Measurements from ENCODE around the gene DDX31.

Gene DDX31

GRCh38 chr9:132672413-132672690 is 2.6 kb upstream of the DDX31 start:
- DNase-seq = no peak

DNA sequence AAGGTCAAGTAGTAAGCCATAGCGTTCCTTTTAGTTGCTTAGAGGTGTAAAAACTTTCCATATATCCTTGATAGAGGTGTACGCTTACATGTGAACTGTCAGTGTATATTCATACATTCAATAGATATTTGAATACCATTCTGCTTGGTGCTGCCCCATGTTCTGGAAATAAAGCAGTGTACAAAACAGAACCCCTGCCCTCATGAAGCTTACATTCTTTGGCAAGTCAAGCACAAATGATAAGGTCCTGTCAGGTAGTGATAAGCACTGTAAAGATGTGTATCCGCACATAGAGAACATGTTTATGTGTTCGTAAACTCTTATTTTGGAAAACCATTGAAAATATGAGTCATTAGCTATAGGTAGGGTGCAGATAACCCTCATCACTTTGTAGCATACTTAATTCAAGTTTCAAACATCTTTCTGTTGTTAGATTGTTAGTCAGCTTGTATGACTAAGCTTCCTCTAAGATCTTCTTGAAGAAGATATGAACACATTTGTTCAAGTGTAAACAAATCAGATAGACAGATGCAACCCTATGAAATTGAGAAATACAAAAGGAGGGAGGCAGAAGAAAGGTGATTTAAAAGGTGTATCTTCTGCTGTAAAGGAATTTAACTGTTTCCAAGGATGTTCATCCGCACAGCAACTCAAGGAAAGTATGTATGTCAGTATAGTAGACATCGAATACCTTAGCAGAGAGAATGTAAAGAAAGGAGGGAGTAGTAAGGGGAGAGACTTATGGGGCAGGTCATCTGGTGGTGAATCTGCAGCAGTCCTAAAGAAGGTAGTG is 2.0 kb upstream of the DDX31 start:
- no peak for DNase-seq

- no peak for DNase-seq
Measured at GRCh38 chr9:132670457-132671391, 941 bp upstream of the DDX31 start, which contains the start of gene GTF3C4. Gene GTF3C4, plus strand, starts transcription at chr9:132670464. Its CDS starts 135 bp downstream, at chr9:132670599.

DNA sequence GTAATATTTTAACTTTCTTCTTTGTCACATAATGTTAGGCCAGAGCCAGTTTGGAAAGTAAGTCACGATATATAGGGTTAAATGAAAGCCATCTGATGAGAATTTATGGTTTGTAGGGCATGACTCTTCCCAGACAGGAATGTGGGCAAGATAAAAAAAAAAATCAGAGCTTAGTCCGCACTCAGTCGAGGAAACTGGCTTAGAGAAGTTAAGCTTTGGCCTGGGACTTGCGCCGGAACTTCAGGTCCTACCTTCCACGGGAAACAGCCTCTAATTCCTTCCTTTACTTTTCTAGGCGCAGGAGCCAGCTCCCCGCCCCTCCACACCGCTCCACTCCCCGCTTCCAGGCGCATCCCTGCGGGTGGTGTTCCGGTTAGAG is 475 bp downstream of the DDX31 start:
- DNase-seq = no peak

DNA sequence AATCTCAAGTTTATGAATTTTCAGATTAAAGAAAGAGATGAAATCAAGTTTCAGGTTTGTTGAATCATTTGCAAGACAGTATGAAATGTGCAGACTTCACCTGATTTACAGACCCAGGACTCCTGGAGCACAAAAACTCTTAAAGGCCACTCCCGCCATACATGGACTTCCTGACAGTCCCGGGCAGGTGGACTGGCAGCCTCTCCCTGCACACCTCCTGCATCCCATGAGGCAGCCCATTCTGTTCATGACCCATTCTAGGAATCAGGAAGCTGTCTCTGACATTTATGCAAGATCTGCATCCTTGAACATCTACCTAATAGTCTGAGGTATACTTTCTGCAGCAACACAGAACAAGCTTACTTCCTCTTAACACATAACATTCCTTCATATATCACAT is 5.9 kb downstream of the DDX31 start:
- DNase-seq = no peak

DNA sequence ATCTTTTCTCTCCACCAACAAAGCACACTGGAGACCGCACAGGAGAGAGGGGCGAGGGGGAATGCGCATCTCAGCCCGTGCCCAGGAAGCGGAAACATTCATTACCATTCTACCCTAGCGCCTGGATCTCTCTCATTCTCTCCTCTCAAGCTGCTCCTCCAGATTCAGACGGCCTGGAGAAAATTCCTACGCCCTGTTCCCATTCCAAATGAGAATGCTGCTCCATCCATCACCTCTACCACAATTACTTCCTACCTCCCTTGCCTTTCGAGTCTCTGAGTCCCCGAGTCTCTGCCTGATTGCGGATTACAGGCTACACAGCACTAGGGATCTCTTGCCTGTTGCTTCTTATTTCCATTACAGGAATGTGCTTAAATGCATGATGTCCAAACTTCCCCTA is 6.7 kb downstream of the DDX31 start:
- no peak for DNase-seq

GRCh38 chr9:132662152-132662945 is 7.4 kb downstream of the DDX31 start:
- DNase-seq = no peak

DNA sequence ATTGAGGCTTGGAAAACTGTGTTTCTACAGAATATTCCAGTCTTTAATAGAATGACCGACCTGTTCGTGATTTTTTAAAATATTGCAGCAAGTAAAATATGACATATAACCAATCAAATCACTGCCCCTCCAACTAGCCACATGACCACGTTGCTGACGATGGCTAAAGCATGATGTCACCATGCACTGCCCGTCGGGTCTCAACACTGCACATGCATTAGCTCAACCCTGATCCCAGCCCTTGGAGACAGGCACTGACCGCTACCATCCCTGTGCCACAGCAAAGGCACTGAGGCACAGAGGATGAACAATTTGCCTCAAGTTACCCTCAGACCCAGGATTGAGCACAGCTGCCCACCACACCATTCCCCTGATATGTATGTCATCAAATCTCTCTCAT is 13.5 kb downstream of the DDX31 start:
- DNase-seq = no peak

- no peak for DNase-seq
Measured at GRCh38 chr9:132651259-132651658, 18.5 kb downstream of the DDX31 start.

GRCh38 chr9:132648685-132649084 is 21.1 kb downstream of the DDX31 start:
- no peak for DNase-seq

DNA sequence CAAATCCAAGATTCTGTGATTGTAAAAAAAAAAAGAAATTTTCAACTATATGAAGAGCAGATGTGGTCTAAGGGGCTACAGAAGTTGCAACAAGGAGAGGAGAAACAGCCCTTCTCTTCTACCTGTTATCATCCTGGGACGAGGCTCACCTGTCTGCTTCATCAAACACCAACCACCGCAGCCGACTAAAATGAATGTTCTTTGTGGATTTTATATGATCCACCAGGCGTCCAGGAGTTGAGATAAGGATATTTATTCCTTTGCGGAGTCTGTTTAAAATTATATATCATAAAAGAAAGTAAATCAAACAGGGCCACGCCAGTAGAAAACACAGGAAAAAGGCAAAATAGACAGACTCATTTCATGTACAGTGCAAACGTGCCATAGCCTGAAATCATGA is 21.5 kb downstream of the DDX31 start:
- DNase-seq = no peak

DNA sequence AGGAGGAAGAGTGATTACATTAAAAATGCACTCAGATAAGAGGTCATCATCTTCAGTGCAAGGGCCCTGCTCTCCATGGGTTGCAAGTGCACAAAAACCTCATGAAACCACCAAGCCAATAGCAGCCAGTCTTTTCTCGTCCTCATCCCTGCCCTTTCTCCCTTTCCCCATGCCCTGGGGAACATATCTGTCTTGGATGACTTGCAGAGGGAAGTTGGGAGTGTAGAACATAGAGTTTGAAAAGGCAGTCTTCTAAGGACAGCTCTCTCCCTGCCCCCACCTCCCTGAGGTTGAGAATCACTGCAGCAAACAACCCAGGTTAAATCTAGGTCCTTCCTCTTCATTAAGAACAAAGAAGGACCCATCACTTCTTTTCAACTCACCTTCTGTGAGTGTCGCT is 22.0 kb downstream of the DDX31 start:
- DNase-seq = no peak

DNA sequence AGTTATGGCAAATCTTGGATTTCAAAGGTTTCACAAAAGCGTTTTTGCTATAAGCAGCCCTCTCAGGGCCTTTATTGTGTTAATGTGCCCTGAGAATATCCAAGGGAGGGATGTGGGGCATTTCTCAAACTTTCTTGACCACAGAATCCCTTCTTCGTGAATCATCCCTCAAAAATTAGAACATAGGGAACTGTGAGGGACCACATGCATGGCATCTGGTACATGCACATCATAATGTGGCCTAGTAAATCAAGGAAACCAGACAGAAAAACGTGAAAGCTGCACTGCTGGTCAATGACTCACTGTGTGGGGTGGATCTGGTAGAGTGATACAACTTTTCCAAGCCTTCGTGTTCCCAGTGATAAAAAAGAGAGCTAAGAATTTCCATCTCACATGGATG is 22.4 kb downstream of the DDX31 start:
- no peak for DNase-seq

DNA sequence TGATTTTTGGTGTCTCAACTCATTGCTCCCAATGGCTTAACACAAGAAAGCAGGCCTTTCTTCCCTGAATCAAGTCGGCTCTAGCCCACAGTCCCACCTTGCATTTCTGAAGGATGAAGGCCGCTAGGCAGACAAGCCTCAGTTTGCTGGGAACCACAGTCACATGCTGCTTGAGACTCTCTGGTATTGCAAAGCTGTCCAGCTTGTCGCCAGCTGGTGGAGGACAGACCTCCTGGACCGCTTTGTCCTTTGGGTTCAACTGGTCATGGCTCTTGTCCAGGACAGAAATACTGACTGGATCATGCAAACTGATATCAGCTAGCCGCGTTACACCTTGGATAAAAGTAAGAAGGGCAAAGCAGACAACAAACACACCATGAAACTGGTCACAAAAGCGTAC is 23.1 kb downstream of the DDX31 start:
- no peak for DNase-seq

- no peak for DNase-seq
Measured at GRCh38 chr9:132645711-132646110, 24.1 kb downstream of the DDX31 start.

DNA sequence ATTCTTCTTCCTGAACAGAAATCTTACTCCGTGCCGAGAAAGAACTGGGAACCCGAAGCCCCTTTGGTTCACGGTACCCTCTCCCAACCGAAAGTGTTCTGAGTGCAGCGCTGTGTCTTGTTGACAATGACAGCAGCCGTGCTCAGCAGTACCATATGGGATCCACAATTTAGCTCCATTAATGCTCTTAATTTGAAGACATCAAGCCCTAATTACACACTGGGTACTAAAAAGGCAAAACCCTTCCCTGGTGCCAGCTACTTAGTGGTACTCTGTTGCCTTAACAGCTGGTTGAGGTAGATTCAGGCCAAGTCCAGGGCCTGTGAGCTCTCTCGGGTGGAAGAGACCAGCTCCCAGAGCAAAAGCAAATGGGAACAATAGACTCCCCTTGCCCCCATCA is 24.5 kb downstream of the DDX31 start:
- no peak for DNase-seq

- DNase-seq = no peak
Measured at GRCh38 chr9:132644251-132644650, 25.5 kb downstream of the DDX31 start.

DNA sequence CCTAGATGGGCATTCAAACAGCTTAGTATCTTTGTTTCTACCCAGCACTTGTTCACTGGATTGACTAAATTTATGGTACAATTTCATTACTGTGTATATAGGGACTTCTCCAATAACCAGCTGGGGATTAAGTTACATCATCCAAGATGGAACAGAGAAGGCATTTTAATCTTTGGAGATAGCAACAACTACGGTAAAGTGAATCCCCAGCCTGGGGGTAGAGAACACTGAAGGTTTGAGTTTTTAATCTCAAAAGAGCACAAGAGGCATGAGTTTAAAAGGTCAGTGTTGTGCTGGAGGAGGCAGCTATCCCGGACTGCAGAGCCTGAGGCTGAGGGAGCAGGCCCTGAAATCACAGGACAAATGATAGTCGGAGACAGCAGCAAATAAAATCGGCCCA is 28.6 kb downstream of the DDX31 start:
- DNase-seq = no peak

GRCh38 chr9:132639322-132639721 is 30.5 kb downstream of the DDX31 start:
- DNase-seq = no peak

DNA sequence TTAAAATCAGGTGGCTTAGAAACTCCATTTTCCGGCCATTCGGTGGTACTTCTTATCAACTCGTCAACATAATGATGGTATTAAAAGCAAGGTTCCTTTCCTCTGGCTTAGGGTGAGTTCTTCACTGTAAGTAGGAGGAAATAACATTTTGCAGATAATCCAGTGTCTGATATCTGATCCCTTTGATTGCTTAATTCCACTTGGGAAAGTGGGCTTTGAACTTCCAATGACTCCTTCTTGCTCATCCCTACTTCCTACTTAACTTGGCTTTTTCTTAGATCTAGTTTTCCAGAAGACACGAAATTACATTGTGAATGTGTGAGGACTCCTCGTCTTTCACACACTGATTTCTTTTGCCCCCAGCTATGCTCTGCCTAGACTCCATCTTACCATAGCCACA is 31.5 kb downstream of the DDX31 start:
- DNase-seq = no peak

- no peak for DNase-seq
Measured at GRCh38 chr9:132637801-132638200, 32.0 kb downstream of the DDX31 start.

DNA sequence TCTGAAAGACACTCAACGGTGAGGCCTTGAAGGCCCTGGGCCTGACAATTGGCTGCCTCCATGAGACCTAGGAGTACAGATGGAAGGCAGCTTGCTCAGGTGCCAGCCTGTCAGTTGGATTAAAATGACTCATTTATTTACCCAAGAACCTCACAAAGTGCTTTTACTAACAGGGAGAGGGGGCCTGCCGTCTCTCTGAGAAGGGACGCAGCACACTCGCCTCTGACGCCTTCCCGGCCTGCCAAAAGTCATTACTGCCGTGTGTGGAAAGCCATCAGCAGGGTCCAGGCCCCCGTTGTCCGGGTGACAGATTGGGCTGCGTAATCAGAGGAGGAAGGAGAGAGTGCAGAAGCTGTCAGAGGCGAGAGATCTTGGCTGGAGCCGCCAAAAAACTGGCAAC is 32.4 kb downstream of the DDX31 start:
- no peak for DNase-seq

GRCh38 chr9:132634327-132634726 is 35.5 kb downstream of the DDX31 start:
- DNase-seq = no peak
